CD14-positive monocyte (primary cell): ENCODE results near the gene CABP2. TPM values are rescaled to one million over a fixed set of nuclear protein-coding genes. Genes with fewer than 3 reads are reported as not detected.

Experiments
- DNase-seq, 3 donors: peaks; one replicate each; pipeline ENCODE4 v3.0.0-alpha.2; 2011 to 2022
- H2AFZ ChIP-seq: 2 replicates; pipeline ENCODE4 v1.6.0; 2012; ENCODE audit warnings: mild to moderate bottlenecking, low read depth, low read length, inconsistent platforms; ENCODE audit not compliant: insufficient read depth, poor library complexity, severe bottlenecking
- H3K27ac ChIP-seq, 2 donors: 1 replicate in 1 of 2; 2 replicates in 1 of 2; pipeline ENCODE4 v1.5.1; 2012 to 2013; ENCODE audit warnings: low read length in 2 of 2, control low read depth in 1 of 2, inconsistent platforms in 1 of 2, low read depth in 1 of 2, mild to moderate bottlenecking in 1 of 2
- H3K27me3 ChIP-seq, 2 donors: one replicate each; pipeline versions ENCODE4 v1.6.0 to v1.6.1; 2011 to 2013; ENCODE audit warnings: low read length in 2 of 2; ENCODE audit not compliant: control insufficient read depth in 2 of 2, insufficient read depth in 2 of 2
- H3K36me3 ChIP-seq, 2 donors: replicated peaks in 1 of 2; 1 replicate in 1 of 2; 2 replicates in 1 of 2; pipeline versions ENCODE4 v1.5.1 to v1.6.1; 2012 to 2013; ENCODE audit warnings: low read length in 2 of 2, control low read depth in 1 of 2, inconsistent platforms in 1 of 2, mild to moderate bottlenecking in 1 of 2; ENCODE audit not compliant: insufficient read depth in 2 of 2, control insufficient read depth in 1 of 2
- H3K4me1 ChIP-seq, 2 donors: 1 replicate in 1 of 2; 2 replicates in 1 of 2; pipeline versions ENCODE4 v1.5.1 to v1.6.1; 2012 to 2013; ENCODE audit warnings: low read length in 2 of 2, control low read depth in 1 of 2, inconsistent platforms in 1 of 2, mild to moderate bottlenecking in 1 of 2, moderate library complexity in 1 of 2; ENCODE audit not compliant: insufficient read depth in 2 of 2, control insufficient read depth in 1 of 2
- H3K4me2 ChIP-seq: replicated peaks from 2 replicates; pipeline ENCODE3; 2012; ENCODE audit warnings: low read length, moderate library complexity, mild to moderate bottlenecking; ENCODE audit not compliant: poor library complexity, severe bottlenecking; ENCODE audit errors: extremely low read depth
- H3K4me3 ChIP-seq, 3 experiments: fragments of 200-600 bp in 1 of 3; sonication (generic) in 1 of 3; replicated peaks in 1 of 3; 1 replicate in 2 of 3; 2 replicates in 1 of 3; pipeline ENCODE4 v1.5.1; 2011 to 2013; ENCODE audit warnings: low read length in 3 of 3, mild to moderate bottlenecking in 3 of 3, control low read depth in 2 of 3, low read depth in 2 of 3, inconsistent platforms in 1 of 3, moderate library complexity in 1 of 3
- H3K79me2 ChIP-seq: 2 replicates; pipeline ENCODE4 v1.6.0; 2012; ENCODE audit warnings: mild to moderate bottlenecking, control low read depth, inconsistent platforms, low read length, moderate library complexity; ENCODE audit not compliant: insufficient read depth
- H3K9ac ChIP-seq: 2 replicates; pipeline ENCODE4 v1.6.0; 2017; ENCODE audit warnings: low read length, mild to moderate bottlenecking; ENCODE audit not compliant: insufficient read depth, poor library complexity, severe bottlenecking
- H3K9me3 ChIP-seq, 2 donors: replicated peaks in 1 of 2; 1 replicate in 1 of 2; 2 replicates in 1 of 2; pipeline versions ENCODE4 v1.5.1 to v1.6.1; 2012 to 2013; ENCODE audit warnings: low read length in 2 of 2, control low read depth in 1 of 2; ENCODE audit not compliant: control insufficient read depth in 1 of 2, insufficient read depth in 1 of 2
- H4K20me1 ChIP-seq: 2 replicates; pipeline ENCODE4 v1.6.0; 2012; ENCODE audit warnings: mild to moderate bottlenecking, low read length, control low read depth, moderate library complexity; ENCODE audit not compliant: insufficient read depth
- H3K27ac Mint-ChIP-seq, 7 donors: one replicate each; pipeline ENCODE4 v1.8.0; 2020; ENCODE audit warnings: mild to moderate bottlenecking in 7 of 7, mixed read lengths in 7 of 7, moderate library complexity in 6 of 7, inconsistent platforms in 2 of 7
- H3K27me3 Mint-ChIP-seq, 3 donors: one replicate each; pipeline ENCODE4 v1.8.0; 2021 to 2022; ENCODE audit warnings: low read depth in 3 of 3, mild to moderate bottlenecking in 3 of 3, mixed read lengths in 3 of 3, moderate library complexity in 3 of 3, inconsistent platforms in 1 of 3
- H3K36me3 Mint-ChIP-seq, 2 donors: one replicate each; pipeline ENCODE4 v1.8.0; 2020; ENCODE audit warnings: mixed read lengths in 2 of 2, inconsistent platforms in 1 of 2, mild to moderate bottlenecking in 1 of 2
- H3K4me1 Mint-ChIP-seq: one replicate; pipeline ENCODE4 v1.8.0; 2020; ENCODE audit warnings: mild to moderate bottlenecking, mixed read lengths
- H3K4me3 Mint-ChIP-seq, 2 donors: one replicate each; pipeline ENCODE4 v1.8.0; 2020; ENCODE audit warnings: mild to moderate bottlenecking in 2 of 2, mixed read lengths in 2 of 2, moderate library complexity in 1 of 2
- H3K9me3 Mint-ChIP-seq, 7 donors: one replicate each; pipeline ENCODE4 v1.8.0; 2020 to 2022; ENCODE audit warnings: mixed read lengths in 7 of 7, mild to moderate bottlenecking in 6 of 7, moderate library complexity in 6 of 7, inconsistent platforms in 2 of 7
- WGBS: methylation state at CpG from one replicate; pipeline ENCODE4 v1.1.5; 2013; ENCODE audit warnings: missing lambda C conversion rate; ENCODE audit not compliant: insufficient coverage; 5-methylcytosine and 5-hydroxymethylcytosine counted together
- intact Hi-C, 2 donors: fragments of 100-400 bp; cut with micrococcal nuclease; formaldehyde crosslinking; loops; one replicate each; pipeline versions ENCODE4 v1.15.0 to v1.15.1; 2023
- polyA plus RNA-seq, 3 donors: library from polyadenylated mRNA; depleted of rRNA in 1 of 3; unstranded in 2 of 3; stranded (reverse) in 1 of 3; fragments of 300-500 nt in 2 of 3; fragments of >200 nt in 1 of 3; fragmentation: Illumina TruSeq in 2 of 3; gene quantifications; 1 replicate in 2 of 3; 2 replicates in 1 of 3; pipeline ENCODE4 v1.2.3, GENCODE V29; 2012 to 2021
- TF ChIP-seq, protein P1 (sequence below): fragments of 200-600 bp; IDR thresholded peaks from one replicate; pipeline ENCODE4 v1.8.0; 2022; ENCODE audit warnings: antibody characterized with exemption, mild to moderate bottlenecking

Gene CABP2
- polyA plus RNA-seq, 3 donors = not detected

DNA sequence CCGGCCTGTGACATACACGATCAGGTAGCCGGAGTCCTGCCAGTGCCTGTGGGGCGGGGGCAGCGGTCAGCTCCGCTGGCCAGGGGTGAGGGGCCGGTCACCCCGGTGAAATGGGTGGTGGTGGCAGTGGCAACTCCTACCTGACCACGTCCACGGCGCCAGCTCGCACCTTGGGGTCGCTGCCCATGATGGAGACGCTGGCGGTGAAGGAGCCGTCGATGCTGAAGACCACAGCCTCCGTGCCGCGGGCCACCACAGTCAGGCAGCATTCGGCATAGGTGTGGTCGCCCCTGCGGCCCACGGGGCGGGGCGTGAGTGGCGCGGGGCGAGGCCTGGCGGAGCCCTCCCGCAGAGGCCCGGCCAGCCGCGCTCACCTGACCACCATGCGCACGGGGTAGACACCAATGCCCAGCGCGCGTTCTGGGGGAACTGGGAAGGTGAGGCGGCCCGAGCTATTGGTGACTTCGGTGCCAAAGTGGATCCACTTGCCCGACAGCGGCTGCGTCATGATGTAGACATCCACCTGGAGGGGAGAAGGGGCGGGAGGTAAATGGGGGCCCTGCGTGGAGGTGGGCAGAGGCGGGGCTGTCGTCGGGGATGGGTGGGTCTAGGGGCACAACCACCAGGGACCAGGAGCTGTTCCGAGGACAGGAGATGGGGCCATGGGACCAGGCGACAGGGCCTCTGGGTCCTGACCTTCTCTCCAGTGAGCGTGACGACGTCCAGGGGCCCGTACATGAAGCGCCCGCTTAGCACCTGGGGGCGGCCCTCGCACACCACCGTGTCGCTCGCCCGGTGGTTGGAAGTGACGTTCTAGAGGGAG, 29.5 kb downstream of the CABP2 start:
- H3K36me3 Mint-ChIP-seq = peaks cover 64 to 96% of the 10 kb centered on the region in 2 donors

DNA sequence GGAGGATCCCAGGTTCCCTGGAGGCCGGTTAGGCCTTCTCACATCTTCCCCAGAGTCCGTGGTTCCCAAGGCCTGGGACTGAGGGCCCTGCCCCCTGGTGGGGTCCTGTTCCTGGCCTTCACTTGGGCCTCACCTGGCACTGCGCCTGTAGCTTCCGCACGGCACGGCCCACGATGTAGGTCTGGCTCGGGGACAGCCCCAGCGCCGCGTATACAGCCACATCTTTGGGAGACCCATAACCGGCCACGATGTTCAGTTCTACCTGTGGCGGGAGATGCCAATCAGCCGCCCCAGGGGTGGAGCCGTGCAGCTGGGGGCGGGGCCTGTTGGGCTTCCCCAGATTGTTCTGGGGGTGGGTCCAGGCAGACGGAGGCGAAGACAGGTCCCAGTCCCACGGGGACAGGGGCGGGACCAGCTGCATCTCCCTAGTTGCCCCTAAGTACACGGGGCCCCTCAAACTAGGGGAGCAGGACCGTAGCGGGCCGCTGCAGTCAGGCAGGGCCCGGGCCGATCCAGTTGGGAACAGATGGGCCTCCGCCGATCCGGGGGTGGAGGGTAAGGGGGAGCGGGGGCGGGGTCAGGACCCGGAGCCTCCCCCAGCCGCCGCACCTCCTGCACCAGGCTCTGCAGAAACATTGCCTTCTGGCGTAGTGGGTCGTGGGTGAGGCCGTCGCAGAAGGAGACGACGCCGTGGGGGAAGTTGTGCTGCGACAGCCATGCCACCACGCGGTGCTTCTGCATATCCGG, 30.3 kb downstream of the CABP2 start:
- Mint-ChIP-seq H3K27me3 (no peaks in the 10 kb centered on the region), H3K9me3 (no peaks in the 10 kb centered on the region), H3K36me3 (peaks cover 64 to 96% of the 10 kb centered on the region in 2 donors), H3K27ac (no peak overlapping the region), H3K4me1 (no peaks in the 10 kb centered on the region), H3K4me3 (no peak overlapping the region)
- Histone ChIP-seq H3K79me2 (peaks cover 8% of the 10 kb centered on the region), H3K4me1 (no peaks in the 10 kb centered on the region), H3K9me3 (no peaks in the 10 kb centered on the region), H2AFZ (no peak overlapping the region), H4K20me1 (peaks cover 93% of the 10 kb centered on the region), H3K27me3 (no peaks in the 10 kb centered on the region), H3K4me2 (no peak overlapping the region), H3K27ac (no peak overlapping the region), H3K4me3 (no peak overlapping the region), H3K9ac (no peak overlapping the region), H3K36me3 (peaks cover 91 to 99% of the 10 kb centered on the region in 2 donors)
- DNase-seq = no peak
- TF ChIP-seq, protein P1, sequence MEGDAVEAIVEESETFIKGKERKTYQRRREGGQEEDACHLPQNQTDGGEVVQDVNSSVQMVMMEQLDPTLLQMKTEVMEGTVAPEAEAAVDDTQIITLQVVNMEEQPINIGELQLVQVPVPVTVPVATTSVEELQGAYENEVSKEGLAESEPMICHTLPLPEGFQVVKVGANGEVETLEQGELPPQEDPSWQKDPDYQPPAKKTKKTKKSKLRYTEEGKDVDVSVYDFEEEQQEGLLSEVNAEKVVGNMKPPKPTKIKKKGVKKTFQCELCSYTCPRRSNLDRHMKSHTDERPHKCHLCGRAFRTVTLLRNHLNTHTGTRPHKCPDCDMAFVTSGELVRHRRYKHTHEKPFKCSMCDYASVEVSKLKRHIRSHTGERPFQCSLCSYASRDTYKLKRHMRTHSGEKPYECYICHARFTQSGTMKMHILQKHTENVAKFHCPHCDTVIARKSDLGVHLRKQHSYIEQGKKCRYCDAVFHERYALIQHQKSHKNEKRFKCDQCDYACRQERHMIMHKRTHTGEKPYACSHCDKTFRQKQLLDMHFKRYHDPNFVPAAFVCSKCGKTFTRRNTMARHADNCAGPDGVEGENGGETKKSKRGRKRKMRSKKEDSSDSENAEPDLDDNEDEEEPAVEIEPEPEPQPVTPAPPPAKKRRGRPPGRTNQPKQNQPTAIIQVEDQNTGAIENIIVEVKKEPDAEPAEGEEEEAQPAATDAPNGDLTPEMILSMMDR = no peak
- 95% methylated on average over 23 of the region's 46 CpGs for WGBS
- intact Hi-C loops = no loop called here

More for the DNA sequence above, 29.5 kb downstream of the CABP2 start:
- no peak overlapping the region for H3K4me3 ChIP-seq
- no peaks in the 10 kb centered on the region for H3K4me1 ChIP-seq
- no peak overlapping the region for H3K27ac Mint-ChIP-seq
- H3K27ac ChIP-seq = no peak overlapping the region
- intact Hi-C loops = no loop called here
- TF ChIP-seq, protein P1 = no peak
- WGBS = 96% methylated on average over 51 of the region's 65 CpGs
- H3K9me3 ChIP-seq = no peaks in the 10 kb centered on the region
- no peak overlapping the region for H3K9ac ChIP-seq
- peaks cover 6% of the 10 kb centered on the region for H3K79me2 ChIP-seq
- H3K4me3 Mint-ChIP-seq = no peak overlapping the region
- no peak overlapping the region for H3K4me2 ChIP-seq
- H3K9me3 Mint-ChIP-seq = no peaks in the 10 kb centered on the region
- H3K27me3 Mint-ChIP-seq = no peaks in the 10 kb centered on the region
- no peaks in the 10 kb centered on the region for H3K4me1 Mint-ChIP-seq
- H4K20me1 ChIP-seq = peaks cover 92% of the 10 kb centered on the region
- no peak for DNase-seq
- no peak overlapping the region for H2AFZ ChIP-seq
- no peaks in the 10 kb centered on the region for H3K27me3 ChIP-seq
- peaks cover 94 to 100% of the 10 kb centered on the region in 2 donors for H3K36me3 ChIP-seq
